HG03439 (cell line): ENCODE measurements around the gene AIG1.
"Not testable (repeated sequence)": the region's sequence is repeated elsewhere in the genome, so short reads cannot be mapped to it uniquely, and the experiment has no call there.

Source experiments
- ATAC-seq: cut with Tn5 transposase; IDR thresholded peaks from one replicate; pipeline ENCODE4 v1.9.1; 2021; ENCODE audit warnings: mild to moderate bottlenecking, moderate library complexity; ENCODE audit not compliant: unreplicated experiment

AIG1 gene

GRCh38 chr6:143313163-143313562 is 252.5 kb downstream of the AIG1 start:
- no peak for ATAC-seq

- ATAC-seq, result no peak
Observed at GRCh38 chr6:143321491-143322086, 260.9 kb downstream of the AIG1 start.

- ATAC-seq, result no peak
Observed at GRCh38 chr6:143322386-143322785, 261.7 kb downstream of the AIG1 start.

GRCh38 chr6:143323729-143324470 is 263.2 kb downstream of the AIG1 start:
- no peak for ATAC-seq

- ATAC-seq, result no peak
Observed at GRCh38 chr6:143325379-143326140, 264.9 kb downstream of the AIG1 start.

- no peak for ATAC-seq
Observed at GRCh38 chr6:143328876-143329275, 268.2 kb downstream of the AIG1 start.

- no peak for ATAC-seq
Observed at GRCh38 chr6:143329323-143329722, 268.6 kb downstream of the AIG1 start.

- ATAC-seq, result no peak
Observed at GRCh38 chr6:143331362-143331761, 270.7 kb downstream of the AIG1 start.

- ATAC-seq, result no peak
Observed at GRCh38 chr6:143332153-143332845, 271.6 kb downstream of the AIG1 start.

- no peak for ATAC-seq
Observed at GRCh38 chr6:143333081-143333480, 272.4 kb downstream of the AIG1 start.

- no peak for ATAC-seq
Observed at GRCh38 chr6:143333749-143334520, 273.2 kb downstream of the AIG1 start.

GRCh38 chr6:143335865-143336264 is 275.2 kb downstream of the AIG1 start:
- ATAC-seq, result no peak

GRCh38 chr6:143336446-143337152 is 275.9 kb downstream of the AIG1 start:
- no peak for ATAC-seq

GRCh38 chr6:143337201-143337949 is 276.7 kb downstream of the AIG1 start:
- no peak for ATAC-seq

GRCh38 chr6:143339223-143339622 is 278.5 kb downstream of the AIG1 start:
- ATAC-seq, result no peak

- ATAC-seq, result not testable (repeated sequence)
Observed at GRCh38 chr6:143345477-143345876, 284.8 kb downstream of the AIG1 start.

GRCh38 chr6:143346004-143346403 is 285.3 kb downstream of the AIG1 start:
- ATAC-seq, result no peak

- ATAC-seq, result no peak
Observed at GRCh38 chr6:143348531-143348930, 287.8 kb downstream of the AIG1 start.

- no peak for ATAC-seq
Observed at GRCh38 chr6:143349530-143349929, 288.8 kb downstream of the AIG1 start.
